Hepatocyte (in vitro differentiated cells): ENCODE data around the gene FGGY. TPM values are rescaled to one million over a fixed set of nuclear protein-coding genes. Genes with fewer than 3 reads are reported as not detected.

Experiments used
- DNase-seq: peaks from one replicate; pipeline ENCODE4 v3.0.0-alpha.2; 2016; ENCODE audit warnings: low spot score
- H2AFZ ChIP-seq: fragments of 200-600 bp; sonication (generic); 2 replicates; pipeline ENCODE4 v1.6.0; 2016; ENCODE audit warnings: antibody characterized with exemption, mild to moderate bottlenecking
- H3K27ac ChIP-seq: fragments of 200-600 bp; sonication (generic); 2 replicates; pipeline ENCODE4 v1.5.1; 2016; ENCODE audit warnings: mild to moderate bottlenecking
- H3K27me3 ChIP-seq: fragments of 200-600 bp; sonication (generic); 2 replicates; pipeline ENCODE4 v1.6.1; 2016
- H3K36me3 ChIP-seq: fragments of 200-600 bp; sonication (generic); replicated peaks from 2 replicates; pipeline ENCODE4 v1.5.1; 2016; ENCODE audit warnings: low read depth; ENCODE audit not compliant: insufficient read depth
- H3K4me1 ChIP-seq: fragments of 200-600 bp; sonication (generic); 2 replicates; pipeline ENCODE4 v1.5.1; 2016; ENCODE audit warnings: mild to moderate bottlenecking, moderate library complexity; ENCODE audit not compliant: insufficient read depth
- H3K4me2 ChIP-seq: fragments of 200-600 bp; sonication (generic); 2 replicates; pipeline ENCODE4 v1.6.0; 2016
- H3K4me3 ChIP-seq: fragments of 200-600 bp; sonication (generic); 2 replicates; pipeline ENCODE4 v1.5.1; 2016; ENCODE audit warnings: mild to moderate bottlenecking
- H3K79me2 ChIP-seq: fragments of 200-600 bp; sonication (generic); 2 replicates; pipeline ENCODE4 v1.6.0; 2017; ENCODE audit warnings: mild to moderate bottlenecking
- H3K9me2 ChIP-seq: fragments of 200-600 bp; sonication (generic); replicated peaks from 2 replicates; pipeline ENCODE4 v1.6.0; 2017; ENCODE audit warnings: mild to moderate bottlenecking; ENCODE audit not compliant: insufficient read depth
- H3K9me3 ChIP-seq: fragments of 200-600 bp; sonication (generic); 2 replicates; pipeline ENCODE4 v1.5.1; 2016; ENCODE audit warnings: low read depth, mild to moderate bottlenecking
- H4K20me1 ChIP-seq: fragments of 200-600 bp; sonication (generic); 2 replicates; pipeline ENCODE4 v1.6.0; 2016; ENCODE audit warnings: mild to moderate bottlenecking; ENCODE audit not compliant: insufficient read depth, poor library complexity, severe bottlenecking
- EZH2 ChIP-seq: fragments of 200-600 bp; sonication (generic); IDR thresholded peaks from 2 replicates; pipeline ENCODE4 v1.6.1; 2016; ENCODE audit warnings: antibody characterized with exemption, mild to moderate bottlenecking, borderline replicate concordance
- EZH2phosphoT487 ChIP-seq: fragments of 200-600 bp; sonication (generic); IDR thresholded peaks from one replicate; pipeline ENCODE4 v1.6.1; 2018; ENCODE audit warnings: antibody characterized with exemption, mild to moderate bottlenecking, low read depth, moderate library complexity; ENCODE audit not compliant: unreplicated experiment, severe bottlenecking
- WGBS: methylation state at CpG from one replicate; pipeline ENCODE4 v1.1.6; 2016; ENCODE audit warnings: low lambda C conversion rate; ENCODE audit errors: missing lambda C conversion rate; 5-methylcytosine and 5-hydroxymethylcytosine counted together
- polyA plus RNA-seq: library from polyadenylated mRNA; unstranded; fragments of >200 nt; fragmentation: Nextera tagmentation; extraction: Ambion mirVana; gene quantifications from 2 replicates; pipeline ENCODE4 v1.2.1, GENCODE V29; 2016
- total RNA-seq: library from RNA; depleted of rRNA; stranded (reverse); fragments of >200 nt; gene quantifications from 2 replicates; pipeline ENCODE4 v1.2.3, GENCODE V29; 2014
- TF ChIP-seq, protein P1 (sequence below): fragments of 200-600 bp; sonication (generic); IDR thresholded peaks from 2 replicates; pipeline ENCODE4 v1.5.1; 2016; ENCODE audit warnings: antibody characterized with exemption, mild to moderate bottlenecking; ENCODE audit not compliant: poor library complexity

Gene FGGY
- total and polyA plus RNA-seq, 2 experiments from 2014 or later = 18.0 to 20.6 TPM

- no peaks in the 10 kb centered on the region for H3K79me2 ChIP-seq
- no peak overlapping the region for H3K4me2 ChIP-seq
- DNase-seq = no peak
- WGBS = 90% methylated on average over 6 of the region's 6 CpGs
- H3K4me3 ChIP-seq = no peak overlapping the region
- no peaks in the 10 kb centered on the region for H3K9me3 ChIP-seq
- no peaks in the 10 kb centered on the region for H3K9me2 ChIP-seq
- no peaks in the 10 kb centered on the region for H4K20me1 ChIP-seq
- H3K4me1 ChIP-seq = peaks cover 16% of the 10 kb centered on the region
- H3K36me3 ChIP-seq = no peaks in the 10 kb centered on the region
- no peak overlapping the region for H2AFZ ChIP-seq
- TF ChIP-seq EZH2 (no peak), EZH2phosphoT487 (no peak)
- TF ChIP-seq, protein P1, sequence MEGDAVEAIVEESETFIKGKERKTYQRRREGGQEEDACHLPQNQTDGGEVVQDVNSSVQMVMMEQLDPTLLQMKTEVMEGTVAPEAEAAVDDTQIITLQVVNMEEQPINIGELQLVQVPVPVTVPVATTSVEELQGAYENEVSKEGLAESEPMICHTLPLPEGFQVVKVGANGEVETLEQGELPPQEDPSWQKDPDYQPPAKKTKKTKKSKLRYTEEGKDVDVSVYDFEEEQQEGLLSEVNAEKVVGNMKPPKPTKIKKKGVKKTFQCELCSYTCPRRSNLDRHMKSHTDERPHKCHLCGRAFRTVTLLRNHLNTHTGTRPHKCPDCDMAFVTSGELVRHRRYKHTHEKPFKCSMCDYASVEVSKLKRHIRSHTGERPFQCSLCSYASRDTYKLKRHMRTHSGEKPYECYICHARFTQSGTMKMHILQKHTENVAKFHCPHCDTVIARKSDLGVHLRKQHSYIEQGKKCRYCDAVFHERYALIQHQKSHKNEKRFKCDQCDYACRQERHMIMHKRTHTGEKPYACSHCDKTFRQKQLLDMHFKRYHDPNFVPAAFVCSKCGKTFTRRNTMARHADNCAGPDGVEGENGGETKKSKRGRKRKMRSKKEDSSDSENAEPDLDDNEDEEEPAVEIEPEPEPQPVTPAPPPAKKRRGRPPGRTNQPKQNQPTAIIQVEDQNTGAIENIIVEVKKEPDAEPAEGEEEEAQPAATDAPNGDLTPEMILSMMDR = no peak
- H3K27me3 ChIP-seq = no peaks in the 10 kb centered on the region
- H3K27ac ChIP-seq = peak overlapping the region; percentile 91
Measured at GRCh38 chr1:59433440-59433813, 136.5 kb downstream of the FGGY start.

DNA sequence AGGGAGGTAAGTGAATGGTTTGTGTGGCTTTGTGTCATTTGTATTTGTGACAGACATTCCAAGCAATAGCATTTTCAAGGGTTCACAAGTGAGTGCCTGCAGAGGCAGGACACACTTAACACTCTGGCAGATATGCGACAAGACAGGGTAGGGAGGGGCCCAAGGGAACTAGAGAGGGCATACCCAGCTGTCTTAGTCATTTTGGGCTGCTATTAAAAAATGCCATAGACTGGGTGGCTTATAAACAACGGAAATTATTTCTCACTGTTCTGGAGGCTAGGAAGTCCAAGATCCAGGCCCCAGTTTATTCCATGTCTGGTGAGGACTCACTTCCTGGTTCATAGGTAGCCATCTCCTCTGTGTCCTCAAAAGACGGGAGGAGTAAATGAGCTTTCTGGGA is 137.4 kb downstream of the FGGY start:
- Histone ChIP-seq H3K9me2 (no peaks in the 10 kb centered on the region), H3K36me3 (no peaks in the 10 kb centered on the region), H2AFZ (no peak overlapping the region), H3K4me1 (peaks cover 16% of the 10 kb centered on the region), H4K20me1 (no peaks in the 10 kb centered on the region), H3K9me3 (no peaks in the 10 kb centered on the region), H3K4me3 (no peak overlapping the region), H3K79me2 (no peaks in the 10 kb centered on the region), H3K4me2 (no peak overlapping the region), H3K27me3 (no peaks in the 10 kb centered on the region), H3K27ac (no peak overlapping the region)
- TF ChIP-seq EZH2phosphoT487 (no peak), EZH2 (no peak)
- TF ChIP-seq, protein P1 = no peak
- no peak for DNase-seq
- 77% methylated on average over 3 of the region's 3 CpGs for WGBS

- Histone ChIP-seq H3K4me3 (no peak overlapping the region), H3K4me2 (no peak overlapping the region), H3K9me3 (no peaks in the 10 kb centered on the region), H3K4me1 (peaks cover 15% of the 10 kb centered on the region), H3K9me2 (no peaks in the 10 kb centered on the region), H3K36me3 (no peaks in the 10 kb centered on the region), H3K27ac (no peak overlapping the region), H4K20me1 (no peaks in the 10 kb centered on the region), H2AFZ (no peak overlapping the region), H3K79me2 (no peaks in the 10 kb centered on the region), H3K27me3 (no peaks in the 10 kb centered on the region)
- WGBS = 50% methylated on average over 2 of the region's 2 CpGs
- no peak for TF ChIP-seq EZH2
- TF ChIP-seq EZH2phosphoT487 = no peak
- TF ChIP-seq, protein P1 = no peak
- DNase-seq = no peak
Measured at GRCh38 chr1:59436637-59437036, 139.7 kb downstream of the FGGY start.

DNA sequence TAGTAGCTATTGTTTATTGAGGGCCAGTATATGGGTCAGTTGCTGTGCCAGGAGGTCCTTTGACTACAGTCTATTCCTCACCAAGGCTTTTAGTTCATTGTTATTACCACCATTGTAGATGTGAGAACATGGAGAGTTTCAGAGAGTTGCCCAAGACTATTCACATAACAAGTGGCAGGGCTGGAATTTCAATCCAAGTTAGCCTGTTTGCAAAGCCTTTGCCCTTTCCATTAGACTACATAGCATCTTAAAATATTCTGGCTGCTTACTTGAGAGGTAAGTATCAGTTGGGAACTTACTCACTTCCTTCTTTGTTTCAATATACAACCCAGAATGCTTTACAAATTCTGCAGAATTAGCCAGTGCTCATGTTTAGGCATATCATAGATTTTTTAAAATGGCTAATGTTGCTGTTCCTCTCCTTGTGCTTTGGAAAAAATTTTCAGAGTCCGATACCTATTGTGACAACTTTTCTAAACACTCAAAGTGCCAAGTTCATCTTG is 141.2 kb downstream of the FGGY start:
- H3K9me2 ChIP-seq = no peaks in the 10 kb centered on the region
- DNase-seq = no peak
- 88% methylated on average over 1 of the region's 1 CpG for WGBS
- TF ChIP-seq, protein P1 = no peak
- no peak for TF ChIP-seq EZH2phosphoT487
- TF ChIP-seq EZH2 = no peak
- H3K36me3 ChIP-seq = no peaks in the 10 kb centered on the region
- H2AFZ ChIP-seq = no peak overlapping the region
- no peak overlapping the region for H3K4me2 ChIP-seq
- H3K27me3 ChIP-seq = no peaks in the 10 kb centered on the region
- no peak overlapping the region for H3K4me3 ChIP-seq
- peak overlapping the region; percentile 10 for H3K27ac ChIP-seq
- peaks cover 5% of the 10 kb centered on the region for H3K4me1 ChIP-seq
- no peaks in the 10 kb centered on the region for H3K79me2 ChIP-seq
- no peaks in the 10 kb centered on the region for H3K9me3 ChIP-seq
- H4K20me1 ChIP-seq = no peaks in the 10 kb centered on the region
